Measurements from ENCODE around the gene PET117. TPM values are rescaled to one million over a fixed set of nuclear protein-coding genes. Genes with fewer than 3 reads are reported as not detected.

Gene PET117
- total and polyA plus RNA-seq, 4 experiments from 2014 or later: 14.1 to 40.9 (median 19.5) TPM

- Histone ChIP-seq H3K9me3 (ENCODE audit: control insufficient read depth in 1 of 2, low read length in 2 of 2) (no peaks in the 10 kb centered on the region), H3K4me1 (ENCODE audit: insufficient read depth, low read length) (no peaks in the 10 kb centered on the region), H3K27me3 (ENCODE audit: insufficient read depth, low read length) (no peaks in the 10 kb centered on the region), H3K36me3 (ENCODE audit: insufficient read depth, low read length) (peaks cover 7% of the 10 kb centered on the region), H3K27ac (ENCODE audit: low read depth, low read length) (no peak overlapping the region), H3K4me3 (ENCODE audit: low read length in 2 of 2) (no peak overlapping the region)
- H3K36me3 Mint-ChIP-seq: peaks cover 32 to 68% of the 10 kb centered on the region in 2 donors
- ChIA-PET POLR2A (ENCODE audit: partially characterized antibody) (no interaction called here), CTCF (ENCODE audit: partially characterized antibody) (no interaction called here)
- intact Hi-C loops (cut with micrococcal nuclease): no loop called here
- H3K27me3 Mint-ChIP-seq: no peaks in the 10 kb centered on the region
- H3K27ac Mint-ChIP-seq: no peak overlapping the region
- H3K4me1 Mint-ChIP-seq: peaks cover under 1 to 9% (median 6%) of the 10 kb centered on the region in 4 donors
- DNase-seq: no peak
- no peaks in the 10 kb centered on the region for H3K9me3 Mint-ChIP-seq
- H3K4me3 Mint-ChIP-seq: no peak overlapping the region
Measured at GRCh38 chr20:18154342-18154741, 16.7 kb downstream of the PET117 start.

- no peaks in the 10 kb centered on the region for H3K9me3 ChIP-seq (ENCODE audit: control insufficient read depth in 1 of 2, low read length in 2 of 2)
- POLR2A ChIA-PET (ENCODE audit: partially characterized antibody): no interaction called here
- Mint-ChIP-seq H3K4me1 (peaks cover 3 to 9% (median 6%) of the 10 kb centered on the region in 4 donors), H3K27ac (no peak overlapping the region), H3K4me3 (no peak overlapping the region), H3K9me3 (no peaks in the 10 kb centered on the region), H3K27me3 (no peaks in the 10 kb centered on the region), H3K36me3 (peaks cover 31 to 62% of the 10 kb centered on the region in 2 donors)
- no peak overlapping the region for H3K27ac ChIP-seq (ENCODE audit: low read depth, low read length)
- H3K4me3 ChIP-seq (ENCODE audit: low read length in 2 of 2): no peak overlapping the region
- peaks cover 7% of the 10 kb centered on the region for H3K36me3 ChIP-seq (ENCODE audit: insufficient read depth, low read length)
- no peaks in the 10 kb centered on the region for H3K27me3 ChIP-seq (ENCODE audit: insufficient read depth, low read length)
- no peak for DNase-seq
- no peaks in the 10 kb centered on the region for H3K4me1 ChIP-seq (ENCODE audit: insufficient read depth, low read length)
- intact Hi-C loops (cut with micrococcal nuclease): no loop called here
- CTCF ChIA-PET (ENCODE audit: partially characterized antibody): no interaction called here
Measured at GRCh38 chr20:18156045-18156444, 18.4 kb downstream of the PET117 start.

GRCh38 chr20:18164356-18164755, 26.7 kb downstream of the PET117 start:
- no peak for DNase-seq
- Mint-ChIP-seq H3K4me1 (peaks cover 32 to 55% (median 45%) of the 10 kb centered on the region in 4 donors), H3K9me3 (no peaks in the 10 kb centered on the region), H3K27ac (peak overlapping the region in 2 of 7 donors; percentile 37 to 53), H3K27me3 (no peaks in the 10 kb centered on the region), H3K4me3 (no peak overlapping the region), H3K36me3 (peaks cover 44 to 63% of the 10 kb centered on the region in 2 donors)
- intact Hi-C loops (cut with micrococcal nuclease): no loop called here
- H3K27me3 ChIP-seq (ENCODE audit: insufficient read depth, low read length): no peaks in the 10 kb centered on the region
- H3K27ac ChIP-seq (ENCODE audit: low read depth, low read length): no peak overlapping the region
- H3K36me3 ChIP-seq (ENCODE audit: insufficient read depth, low read length): peaks cover 20% of the 10 kb centered on the region
- ChIA-PET CTCF (ENCODE audit: partially characterized antibody) (no interaction called here), POLR2A (ENCODE audit: partially characterized antibody) (interaction anchor here (1.2 kb wide), 1 partner anchor 27 kb away, joined by 4 read pairs; the partner anchor contains the start of genes KAT14 and PET117)
- peaks cover 29% of the 10 kb centered on the region for H3K4me1 ChIP-seq (ENCODE audit: insufficient read depth, low read length)
- H3K4me3 ChIP-seq (ENCODE audit: low read length in 2 of 2): no peak overlapping the region
- no peaks in the 10 kb centered on the region for H3K9me3 ChIP-seq (ENCODE audit: control insufficient read depth in 1 of 2, low read length in 2 of 2)

GRCh38 chr20:18165553-18165952, 27.9 kb downstream of the PET117 start:
- Mint-ChIP-seq H3K36me3 (peaks cover 47 to 68% of the 10 kb centered on the region in 2 donors), H3K4me3 (peak overlapping the region in 7 of 8 donors; percentile 10 to 72 (median 58)), H3K27ac (peak overlapping the region; percentile 50 to 88 (median 76)), H3K4me1 (peaks cover 34 to 59% (median 45%) of the 10 kb centered on the region in 4 donors), H3K9me3 (no peaks in the 10 kb centered on the region), H3K27me3 (no peaks in the 10 kb centered on the region)
- H3K36me3 ChIP-seq (ENCODE audit: insufficient read depth, low read length): peaks cover 23% of the 10 kb centered on the region
- intact Hi-C loops (cut with micrococcal nuclease): no loop called here
- H3K4me1 ChIP-seq (ENCODE audit: insufficient read depth, low read length): peaks cover 29% of the 10 kb centered on the region
- no peak overlapping the region for H3K4me3 ChIP-seq (ENCODE audit: low read length in 2 of 2)
- H3K27me3 ChIP-seq (ENCODE audit: insufficient read depth, low read length): no peaks in the 10 kb centered on the region
- ChIA-PET POLR2A (ENCODE audit: partially characterized antibody) (interaction anchor here (1.2 kb wide), 1 partner anchor 28 kb away, joined by 4 read pairs; the partner anchor contains the start of genes KAT14 and PET117), CTCF (ENCODE audit: partially characterized antibody) (interaction anchor here (0.7 kb wide), 1 partner anchor 48 kb away, joined by 3 read pairs; no protein-coding TSS in a partner anchor)
- no peaks in the 10 kb centered on the region for H3K9me3 ChIP-seq (ENCODE audit: control insufficient read depth in 1 of 2, low read length in 2 of 2)
- no peak for DNase-seq
- no peak overlapping the region for H3K27ac ChIP-seq (ENCODE audit: low read depth, low read length)

GRCh38 chr20:18166241-18166881, 28.7 kb downstream of the PET117 start:
- H3K4me3 ChIP-seq (ENCODE audit: low read length in 2 of 2): no peak overlapping the region
- H3K36me3 ChIP-seq (ENCODE audit: insufficient read depth, low read length): peaks cover 23% of the 10 kb centered on the region
- Mint-ChIP-seq H3K4me1 (peaks cover 38 to 64% (median 48%) of the 10 kb centered on the region in 4 donors), H3K4me3 (peak overlapping the region in 5 of 8 donors; percentile 13 to 72 (median 24)), H3K9me3 (no peaks in the 10 kb centered on the region), H3K36me3 (peaks cover 55 to 70% of the 10 kb centered on the region in 2 donors), H3K27me3 (no peaks in the 10 kb centered on the region), H3K27ac (peak overlapping the region in 6 of 7 donors; percentile 31 to 76 (median 62))
- ChIA-PET POLR2A (ENCODE audit: partially characterized antibody) (no interaction called here), CTCF (ENCODE audit: partially characterized antibody) (no interaction called here)
- intact Hi-C loops (cut with micrococcal nuclease): no loop called here
- no peaks in the 10 kb centered on the region for H3K9me3 ChIP-seq (ENCODE audit: control insufficient read depth in 1 of 2, low read length in 2 of 2)
- DNase-seq: no peak
- no peaks in the 10 kb centered on the region for H3K27me3 ChIP-seq (ENCODE audit: insufficient read depth, low read length)
- peaks cover 29% of the 10 kb centered on the region for H3K4me1 ChIP-seq (ENCODE audit: insufficient read depth, low read length)
- no peak overlapping the region for H3K27ac ChIP-seq (ENCODE audit: low read depth, low read length)

- Histone ChIP-seq H3K4me1 (ENCODE audit: insufficient read depth, low read length) (peaks cover 29% of the 10 kb centered on the region), H3K4me3 (ENCODE audit: low read length in 2 of 2) (no peak overlapping the region), H3K36me3 (ENCODE audit: insufficient read depth, low read length) (peaks cover 20% of the 10 kb centered on the region), H3K27me3 (ENCODE audit: insufficient read depth, low read length) (no peaks in the 10 kb centered on the region), H3K9me3 (ENCODE audit: control insufficient read depth in 1 of 2, low read length in 2 of 2) (no peaks in the 10 kb centered on the region), H3K27ac (ENCODE audit: low read depth, low read length) (no peak overlapping the region)
- peak overlapping the region in 2 of 8 donors; percentile 5 to 28 for H3K4me3 Mint-ChIP-seq
- H3K4me1 Mint-ChIP-seq: peaks cover 38 to 64% (median 48%) of the 10 kb centered on the region in 4 donors
- ChIA-PET POLR2A (ENCODE audit: partially characterized antibody) (no interaction called here), CTCF (ENCODE audit: partially characterized antibody) (no interaction called here)
- H3K9me3 Mint-ChIP-seq: no peaks in the 10 kb centered on the region
- peak overlapping the region in 5 of 7 donors; percentile 31 to 69 (median 55) for H3K27ac Mint-ChIP-seq
- no peaks in the 10 kb centered on the region for H3K27me3 Mint-ChIP-seq
- DNase-seq: no peak
- H3K36me3 Mint-ChIP-seq: peaks cover 51 to 69% of the 10 kb centered on the region in 2 donors
- intact Hi-C loops (cut with micrococcal nuclease): no loop called here
Measured at GRCh38 chr20:18166950-18167349, 29.3 kb downstream of the PET117 start.

- Histone ChIP-seq H3K27ac (ENCODE audit: low read depth, low read length) (no peak overlapping the region), H3K36me3 (ENCODE audit: insufficient read depth, low read length) (peaks cover 3% of the 10 kb centered on the region), H3K4me1 (ENCODE audit: insufficient read depth, low read length) (no peaks in the 10 kb centered on the region), H3K4me3 (ENCODE audit: low read length in 2 of 2) (no peak overlapping the region), H3K27me3 (ENCODE audit: insufficient read depth, low read length) (no peaks in the 10 kb centered on the region), H3K9me3 (ENCODE audit: control insufficient read depth in 1 of 2, low read length in 2 of 2) (no peaks in the 10 kb centered on the region)
- ChIA-PET POLR2A (ENCODE audit: partially characterized antibody) (no interaction called here), CTCF (ENCODE audit: partially characterized antibody) (no interaction called here)
- Mint-ChIP-seq H3K36me3 (peaks cover 63 to 65% of the 10 kb centered on the region in 2 donors), H3K9me3 (peaks cover 0 to 1% (median 0%) of the 10 kb centered on the region in 8 donors), H3K4me3 (no peak overlapping the region), H3K27me3 (peaks cover 0 to 1% of the 10 kb centered on the region in 2 donors), H3K27ac (peak overlapping the region in 1 of 7 donors; percentile 87), H3K4me1 (peaks cover 13 to 41% (median 29%) of the 10 kb centered on the region in 4 donors)
- DNase-seq: no peak
- intact Hi-C loops (cut with micrococcal nuclease): no loop called here
Measured at GRCh38 chr20:18172379-18172778, 34.7 kb downstream of the PET117 start.
